ENCODE results near the gene ARHGAP29. TPM values are rescaled to one million over a fixed set of nuclear protein-coding genes. Genes with fewer than 3 reads are reported as not detected.

The ARHGAP29 gene
- total RNA-seq, 1 experiment from 2014 or later: 46.7 TPM

DNA sequence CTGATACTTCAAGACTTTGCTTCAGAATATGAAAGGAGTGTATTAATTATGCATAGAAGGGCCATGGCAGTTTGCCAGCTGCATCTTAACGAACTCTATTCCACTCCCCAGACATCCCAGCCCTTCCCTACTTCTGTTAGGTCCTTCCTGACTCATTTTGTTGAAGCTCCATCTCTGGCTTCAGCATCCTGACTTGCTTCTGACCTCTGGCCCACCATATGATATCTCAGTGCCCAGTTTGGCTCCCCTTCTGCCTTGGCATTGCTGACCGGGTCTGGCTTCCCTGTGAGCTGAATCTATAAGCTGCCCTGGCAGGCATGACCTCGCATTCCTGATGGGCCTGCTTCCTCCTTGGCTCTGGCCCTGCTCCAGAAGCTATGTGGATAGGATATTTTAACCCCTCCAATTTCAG lies 27.6 kb upstream of the ARHGAP29 start:
- no TSS peak for BruUV-seq (replicated peaks)
- POLR2A ChIA-PET: interaction anchor here (1.3 kb wide), 1 partner anchor 27 kb away, joined by 3 read pairs; the partner anchor contains the start of gene ARHGAP29
- Mint-ChIP-seq H3K27me3 (ENCODE audit: insufficient read depth, unreplicated experiment) (no peaks in the 10 kb centered on the region), H3K4me3 (ENCODE audit: unreplicated experiment) (no peak overlapping the region), H3K27ac (ENCODE audit: low read depth, unreplicated experiment) (no peak overlapping the region), H3K4me1 (ENCODE audit: insufficient read depth, unreplicated experiment) (peaks cover 28% of the 10 kb centered on the region), H3K9me3 (ENCODE audit: unreplicated experiment) (no peaks in the 10 kb centered on the region), H3K36me3 (ENCODE audit: insufficient read depth, unreplicated experiment) (no peaks in the 10 kb centered on the region)
- no peak for DNase-seq (ENCODE audit: unreplicated experiment)
- TF ChIP-seq, protein P1, sequence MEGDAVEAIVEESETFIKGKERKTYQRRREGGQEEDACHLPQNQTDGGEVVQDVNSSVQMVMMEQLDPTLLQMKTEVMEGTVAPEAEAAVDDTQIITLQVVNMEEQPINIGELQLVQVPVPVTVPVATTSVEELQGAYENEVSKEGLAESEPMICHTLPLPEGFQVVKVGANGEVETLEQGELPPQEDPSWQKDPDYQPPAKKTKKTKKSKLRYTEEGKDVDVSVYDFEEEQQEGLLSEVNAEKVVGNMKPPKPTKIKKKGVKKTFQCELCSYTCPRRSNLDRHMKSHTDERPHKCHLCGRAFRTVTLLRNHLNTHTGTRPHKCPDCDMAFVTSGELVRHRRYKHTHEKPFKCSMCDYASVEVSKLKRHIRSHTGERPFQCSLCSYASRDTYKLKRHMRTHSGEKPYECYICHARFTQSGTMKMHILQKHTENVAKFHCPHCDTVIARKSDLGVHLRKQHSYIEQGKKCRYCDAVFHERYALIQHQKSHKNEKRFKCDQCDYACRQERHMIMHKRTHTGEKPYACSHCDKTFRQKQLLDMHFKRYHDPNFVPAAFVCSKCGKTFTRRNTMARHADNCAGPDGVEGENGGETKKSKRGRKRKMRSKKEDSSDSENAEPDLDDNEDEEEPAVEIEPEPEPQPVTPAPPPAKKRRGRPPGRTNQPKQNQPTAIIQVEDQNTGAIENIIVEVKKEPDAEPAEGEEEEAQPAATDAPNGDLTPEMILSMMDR (IDR thresholded peaks at IDR 0.05; ENCODE audit: unreplicated experiment): no peak
- CTCF ChIA-PET: no interaction called here
- intact Hi-C loops (cut with micrococcal nuclease): no loop called here

DNA sequence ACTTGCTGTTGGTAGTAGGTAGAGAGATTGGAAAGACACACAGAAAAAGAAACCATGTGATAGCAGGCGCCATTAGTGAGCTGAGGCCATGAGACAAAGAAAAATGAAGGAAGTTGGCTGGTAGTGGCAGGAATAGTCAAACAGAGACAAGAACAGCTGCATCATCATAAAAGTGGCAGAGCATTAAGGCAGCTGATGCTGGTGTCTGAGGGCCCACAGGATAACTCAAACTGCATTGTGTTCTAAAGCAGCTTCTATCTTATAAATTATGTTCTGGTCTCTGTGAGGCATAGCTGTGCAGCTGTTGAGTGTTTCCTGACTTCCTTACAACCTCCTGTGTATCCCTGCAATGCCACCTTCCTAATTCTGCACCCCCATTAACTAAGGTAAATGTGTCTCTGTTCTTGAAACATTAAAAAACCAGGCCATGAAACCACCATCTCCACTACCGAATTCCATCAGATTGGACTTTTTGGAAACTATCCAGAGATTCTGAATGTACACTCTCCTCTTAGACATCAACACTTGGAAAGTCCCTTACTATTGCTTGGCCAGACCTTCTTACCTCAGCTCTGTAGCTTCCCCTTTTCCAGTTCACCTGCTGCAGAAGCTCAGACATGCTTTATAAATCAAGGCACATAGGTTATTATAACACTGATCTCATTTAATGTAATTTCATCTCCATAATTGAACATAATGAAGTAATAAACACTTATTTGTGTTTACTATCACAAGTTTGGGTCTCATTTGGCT lies 23.4 kb upstream of the ARHGAP29 start:
- Mint-ChIP-seq H3K4me1 (ENCODE audit: insufficient read depth, unreplicated experiment) (peaks cover 44% of the 10 kb centered on the region), H3K27me3 (ENCODE audit: insufficient read depth, unreplicated experiment) (no peaks in the 10 kb centered on the region), H3K9me3 (ENCODE audit: unreplicated experiment) (no peaks in the 10 kb centered on the region), H3K27ac (ENCODE audit: low read depth, unreplicated experiment) (no peak overlapping the region), H3K4me3 (ENCODE audit: unreplicated experiment) (no peak overlapping the region), H3K36me3 (ENCODE audit: insufficient read depth, unreplicated experiment) (no peaks in the 10 kb centered on the region)
- intact Hi-C loops (cut with micrococcal nuclease): no loop called here
- no TSS peak for BruUV-seq (replicated peaks)
- TF ChIP-seq, protein P1 (IDR thresholded peaks at IDR 0.05; ENCODE audit: unreplicated experiment): no peak
- DNase-seq (ENCODE audit: unreplicated experiment): no peak
- POLR2A ChIA-PET: interaction anchor here (0.9 to 4.8 kb wide), 8 partner anchors 9 to 65 kb away, joined by 3 to 34 read pairs (median 4); partner anchors contain the start of gene ARHGAP29
- CTCF ChIA-PET: interaction anchor here (0.8 to 2.5 kb wide), 3 partner anchors 14 to 75 kb away, joined by 4 to 12 read pairs (median 10); no protein-coding TSS in a partner anchor

DNA sequence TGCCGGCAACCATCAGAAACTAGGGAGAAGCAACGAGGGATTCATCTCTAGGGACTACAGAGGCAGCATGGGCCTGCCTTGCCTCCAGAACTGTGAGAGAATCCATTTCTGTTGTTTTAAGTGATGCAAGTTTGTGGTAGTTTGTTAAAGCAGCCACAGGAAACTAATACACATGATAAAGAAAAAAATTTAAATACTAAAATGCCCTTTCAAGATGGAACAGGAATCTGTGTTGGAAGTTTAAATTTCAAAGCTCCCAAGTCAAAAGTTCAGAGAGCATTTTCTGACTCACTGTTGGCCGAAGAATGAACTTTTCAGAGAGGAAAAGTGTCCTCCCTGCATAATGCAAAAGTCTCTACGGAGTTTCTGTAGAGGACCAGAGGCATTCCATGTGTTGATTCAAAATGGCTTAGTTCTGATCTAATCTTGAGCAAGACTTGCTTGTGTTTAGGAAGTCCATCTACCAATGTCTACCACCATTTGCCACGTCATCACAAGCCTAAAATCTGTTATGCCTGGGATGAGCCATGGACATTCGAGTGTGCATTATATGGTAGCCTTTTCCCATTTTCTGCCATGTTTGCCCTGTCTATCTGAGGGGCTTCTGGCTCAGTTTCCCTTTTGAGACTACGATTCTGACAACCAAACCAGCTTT lies 22.4 kb upstream of the ARHGAP29 start:
- CTCF ChIA-PET: interaction anchor here (0.6 to 2.5 kb wide), 4 partner anchors 15 to 220 kb away, joined by 3 to 12 read pairs (median 6); no protein-coding TSS in a partner anchor
- intact Hi-C loops (cut with micrococcal nuclease): loop anchor here (1.0 to 2.0 kb wide), 2 partner anchors 23 to 66 kb away; partner anchors contain the start of gene ARHGAP29

More for the DNA sequence above, 22.4 kb upstream of the ARHGAP29 start:
- TF ChIP-seq, protein P1 (IDR thresholded peaks at IDR 0.05; ENCODE audit: unreplicated experiment): no peak
- Mint-ChIP-seq H3K27ac (ENCODE audit: low read depth, unreplicated experiment) (peak overlapping the region; percentile 99), H3K4me1 (ENCODE audit: insufficient read depth, unreplicated experiment) (peaks cover 42% of the 10 kb centered on the region), H3K9me3 (ENCODE audit: unreplicated experiment) (no peaks in the 10 kb centered on the region), H3K36me3 (ENCODE audit: insufficient read depth, unreplicated experiment) (no peaks in the 10 kb centered on the region), H3K4me3 (ENCODE audit: unreplicated experiment) (no peak overlapping the region), H3K27me3 (ENCODE audit: insufficient read depth, unreplicated experiment) (no peaks in the 10 kb centered on the region)
- BruUV-seq (replicated peaks): no TSS peak
- no peak for DNase-seq (ENCODE audit: unreplicated experiment)
- POLR2A ChIA-PET: interaction anchor here (0.7 to 4.8 kb wide), 10 partner anchors 10 to 68 kb away, joined by 3 to 34 read pairs (median 6); partner anchors contain the start of gene ARHGAP29
